Activated CD8-positive, alpha-beta memory T cell treated with anti-CD3 and anti-CD28 coated beads for 4 hours (primary cell): ENCODE results near the gene MYOF.
"Not testable (repeated sequence)": the region's sequence is repeated elsewhere in the genome, so short reads cannot be mapped to it uniquely, and the experiment has no call there.

ENCODE experiments used
- DNase-seq, 2 donors: peaks; one replicate each; pipeline ENCODE4 v3.0.0-alpha.2; 2020; ENCODE audit warnings: low read depth in 2 of 2

The MYOF gene

GRCh38 chr10:93420944-93421825 lies 60.9 kb downstream of the MYOF start:
- no peak for DNase-seq

GRCh38 chr10:93420091-93420490 lies 62.0 kb downstream of the MYOF start:
- no peak for DNase-seq

GRCh38 chr10:93419016-93419415 lies 63.1 kb downstream of the MYOF start:
- not testable (repeated sequence) for DNase-seq

DNA sequence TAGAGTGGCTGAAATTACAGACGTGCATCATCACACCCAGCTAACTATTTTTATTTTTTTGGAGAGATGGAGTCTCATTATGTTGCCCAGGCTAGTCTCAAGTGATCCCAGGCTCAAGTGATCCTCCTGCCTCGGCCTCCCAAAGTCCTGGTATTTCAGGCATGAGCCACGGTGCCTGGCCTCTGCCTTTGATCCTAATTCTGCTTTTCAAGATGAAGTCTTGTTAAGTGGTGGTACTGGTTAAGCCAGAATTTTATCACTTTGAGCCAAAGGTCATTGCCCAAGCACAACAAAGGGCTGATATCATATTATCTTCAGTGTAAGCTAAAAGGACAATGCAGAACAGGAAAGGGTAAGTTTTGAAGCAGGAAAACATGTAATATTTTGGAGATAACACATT lies 64.2 kb downstream of the MYOF start:
- DNase-seq: no peak

DNA sequence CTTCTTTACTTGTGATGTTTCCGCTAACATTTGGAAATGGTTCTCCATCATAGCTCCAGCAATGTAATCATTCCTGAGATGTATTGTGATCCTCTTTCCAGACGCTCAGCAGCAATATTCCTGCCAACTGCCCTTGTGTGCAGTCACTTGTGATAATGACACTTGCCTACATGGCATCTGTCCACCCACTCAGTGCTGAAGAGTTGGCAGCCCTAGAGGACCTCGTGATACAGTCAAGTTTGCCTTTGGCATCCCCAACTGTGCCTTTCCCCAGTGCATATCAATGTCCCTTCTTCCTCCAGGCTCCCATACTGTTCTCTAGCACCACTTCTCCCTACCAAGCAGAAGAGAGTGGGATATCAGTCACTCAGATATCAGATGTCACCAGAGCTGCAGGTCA lies 64.9 kb downstream of the MYOF start:
- DNase-seq: no peak

DNA sequence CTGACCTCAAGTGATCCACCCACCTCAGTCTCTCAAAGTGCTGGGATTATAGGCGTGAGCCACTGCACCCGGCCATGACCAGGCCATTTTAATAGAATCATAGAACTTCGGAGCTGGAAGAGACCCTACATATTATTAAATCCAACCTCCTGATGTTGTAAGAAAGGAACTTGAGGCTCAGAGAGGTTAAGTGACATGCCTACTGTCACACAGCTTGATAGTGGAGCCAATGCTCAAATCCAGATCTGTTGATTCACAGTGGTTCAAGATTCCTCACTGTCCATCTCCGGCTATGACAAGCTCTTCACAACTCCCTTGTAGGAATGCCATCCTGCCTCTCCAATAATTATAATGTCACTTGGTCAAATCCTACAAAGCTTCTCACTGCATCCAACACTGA lies 65.3 kb downstream of the MYOF start:
- no peak for DNase-seq

DNA sequence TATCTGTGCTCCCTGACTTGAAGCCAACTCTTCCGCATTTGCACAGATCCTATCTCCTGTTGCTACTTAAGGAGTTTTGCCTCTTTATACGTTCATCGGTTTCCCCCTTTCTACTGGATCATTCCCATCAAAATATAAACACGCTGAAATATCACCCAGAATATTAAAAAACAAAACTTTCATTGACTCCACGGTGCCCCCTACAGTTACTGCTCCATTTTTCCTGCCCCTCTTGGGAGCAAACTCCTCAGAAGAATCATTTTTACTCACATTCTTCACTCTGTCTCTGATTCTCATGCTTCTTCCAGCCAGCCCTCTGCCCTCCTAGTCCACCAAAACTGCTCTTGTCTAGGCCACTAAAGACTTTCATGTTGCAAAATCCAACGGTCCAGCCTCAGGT lies 66.4 kb downstream of the MYOF start:
- DNase-seq: no peak

DNA sequence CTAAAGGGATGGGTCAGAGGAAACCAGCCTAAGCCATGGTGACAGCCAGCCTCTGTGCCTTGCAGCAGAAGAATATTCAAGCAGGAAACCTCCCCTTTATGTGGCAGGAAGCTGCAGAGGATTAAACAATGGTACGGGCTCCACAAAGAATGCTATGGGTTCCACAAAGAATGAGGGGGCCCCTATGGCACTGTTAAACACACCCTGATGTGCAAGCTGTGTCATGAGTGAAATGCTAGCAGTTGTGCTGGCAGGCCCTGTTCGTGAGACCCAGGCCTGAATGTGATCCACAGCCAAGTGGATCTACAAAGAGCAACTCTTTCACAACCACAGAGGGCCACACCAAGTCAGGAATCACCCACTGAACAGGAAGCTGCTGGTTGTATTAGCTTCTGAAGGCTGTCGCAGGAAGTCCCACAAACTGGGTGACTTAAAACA lies 68.9 kb downstream of the MYOF start:
- no peak for DNase-seq

GRCh38 chr10:93412801-93413200 lies 69.3 kb downstream of the MYOF start:
- DNase-seq: no peak

GRCh38 chr10:93410697-93411348 lies 71.3 kb downstream of the MYOF start:
- no peak for DNase-seq

- no peak for DNase-seq
These were observed 73.4 kb downstream of the MYOF start for GRCh38 chr10:93408783-93409182.

DNA sequence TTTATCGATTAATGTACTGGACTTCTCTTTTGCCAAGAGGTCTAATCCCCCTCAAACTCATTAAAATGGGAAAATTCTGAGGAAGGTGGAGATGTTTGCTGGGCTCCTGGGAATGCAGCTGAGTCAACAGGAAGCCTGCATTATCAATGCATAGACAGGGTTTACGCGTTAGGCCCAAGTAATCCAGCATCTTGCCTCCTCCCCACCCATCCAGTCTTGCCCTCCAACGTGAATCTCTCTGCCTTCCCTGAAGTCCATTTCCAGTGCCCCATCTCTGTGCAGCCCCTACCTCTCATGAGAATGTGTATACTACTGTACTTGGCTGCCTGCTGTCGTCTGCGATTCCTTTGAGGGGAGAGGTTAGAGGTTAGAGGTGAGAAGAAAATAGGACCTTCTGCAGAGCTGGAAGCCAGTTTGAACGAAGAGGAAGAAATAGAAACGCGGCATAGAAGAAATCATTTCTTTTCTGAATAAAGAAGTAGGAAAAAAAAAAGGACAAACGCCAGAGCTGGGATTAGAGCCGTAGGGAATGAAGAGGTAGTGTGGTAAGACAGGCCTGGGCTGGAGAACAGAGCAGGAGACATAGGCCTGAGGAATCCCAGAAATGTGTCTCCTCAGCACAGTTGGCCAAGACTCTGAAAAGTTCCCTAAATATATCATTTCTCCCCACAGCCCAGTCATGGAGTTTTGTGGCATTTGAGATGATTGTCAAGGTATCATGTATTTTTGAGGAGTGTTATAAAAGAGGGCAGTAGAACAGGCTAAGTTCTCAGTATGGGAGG lies 75.6 kb downstream of the MYOF start:
- no peak for DNase-seq

DNA sequence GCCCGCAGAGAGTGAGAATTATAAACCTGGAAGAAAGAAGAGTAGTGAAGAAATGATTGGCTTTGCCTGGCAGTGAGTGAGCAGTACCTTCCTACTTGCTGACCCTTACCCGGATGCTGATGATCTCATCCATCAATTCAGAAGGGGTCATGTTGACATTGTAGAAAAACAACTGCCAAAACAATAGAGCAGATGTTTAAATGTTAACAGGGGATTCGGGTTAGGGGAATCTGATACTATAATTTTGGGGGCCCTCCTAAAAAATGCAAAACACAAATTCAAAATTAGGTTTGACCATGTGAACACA lies 78.1 kb downstream of the MYOF start:
- no peak for DNase-seq

DNA sequence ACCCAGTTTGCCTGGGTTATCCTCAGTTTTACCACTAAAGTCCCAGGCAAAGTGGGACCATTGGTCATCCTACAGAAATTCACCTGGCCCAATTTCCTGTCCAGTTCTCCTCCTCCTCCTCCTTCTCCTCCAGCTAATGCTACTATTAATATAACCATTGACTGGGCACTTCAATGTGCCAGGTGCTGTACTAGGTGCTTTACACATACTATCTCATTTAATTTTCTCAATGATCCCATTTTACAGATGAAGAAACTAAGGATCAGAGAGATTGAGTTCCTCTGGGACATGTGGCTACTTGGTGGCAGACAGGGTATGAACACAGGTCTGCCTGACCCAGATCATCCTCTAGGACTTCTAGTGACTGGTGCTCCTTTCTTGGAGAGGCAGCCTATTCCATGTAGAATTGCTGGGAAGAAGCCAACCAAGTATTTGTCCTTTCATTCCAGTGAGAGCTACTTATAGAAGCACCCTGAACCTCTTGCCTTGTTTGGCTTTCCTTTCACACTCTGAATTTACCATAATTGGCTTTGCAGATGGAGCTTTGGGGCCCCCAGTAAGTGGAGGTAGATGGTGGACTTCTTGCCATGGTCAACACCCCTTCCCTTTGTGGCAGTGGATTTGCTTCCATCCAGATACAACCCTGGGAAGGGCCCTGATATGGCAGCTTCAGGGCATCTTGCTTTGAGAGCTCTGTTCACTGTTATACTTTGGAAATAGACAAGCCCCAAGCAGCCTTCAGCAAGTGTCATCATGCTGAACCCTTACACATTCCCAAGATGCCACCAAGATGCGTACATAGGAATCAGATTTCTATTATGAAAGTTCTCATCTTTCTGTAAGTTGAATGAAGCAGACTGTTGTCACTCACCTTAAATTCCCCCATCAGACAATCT lies 78.7 kb downstream of the MYOF start:
- no peak for DNase-seq

- DNase-seq: no peak
These were observed 79.9 kb downstream of the MYOF start for GRCh38 chr10:93402192-93402591.

DNA sequence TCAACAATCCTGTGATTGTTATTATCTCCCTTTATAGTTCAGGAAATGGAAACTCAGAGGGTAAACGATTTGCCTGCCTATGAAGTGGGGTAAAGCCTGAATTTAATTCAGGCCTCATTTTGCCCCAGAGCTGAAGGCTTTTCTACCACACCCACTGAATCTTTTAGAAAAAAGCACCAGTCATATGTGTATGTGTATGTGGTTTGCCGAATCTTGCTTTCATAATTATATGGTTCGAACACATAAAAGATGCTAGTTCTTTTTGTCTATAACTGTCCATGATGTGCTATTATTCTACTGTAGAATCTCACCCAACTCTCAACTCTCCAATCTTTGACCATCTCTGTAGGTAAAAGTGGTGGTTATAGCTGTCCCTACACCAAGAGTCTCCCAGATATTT lies 83.6 kb downstream of the MYOF start:
- DNase-seq: no peak

GRCh38 chr10:93397020-93397419 lies 85.1 kb downstream of the MYOF start:
- no peak for DNase-seq

GRCh38 chr10:93393211-93393610 lies 88.9 kb downstream of the MYOF start:
- no peak for DNase-seq

DNA sequence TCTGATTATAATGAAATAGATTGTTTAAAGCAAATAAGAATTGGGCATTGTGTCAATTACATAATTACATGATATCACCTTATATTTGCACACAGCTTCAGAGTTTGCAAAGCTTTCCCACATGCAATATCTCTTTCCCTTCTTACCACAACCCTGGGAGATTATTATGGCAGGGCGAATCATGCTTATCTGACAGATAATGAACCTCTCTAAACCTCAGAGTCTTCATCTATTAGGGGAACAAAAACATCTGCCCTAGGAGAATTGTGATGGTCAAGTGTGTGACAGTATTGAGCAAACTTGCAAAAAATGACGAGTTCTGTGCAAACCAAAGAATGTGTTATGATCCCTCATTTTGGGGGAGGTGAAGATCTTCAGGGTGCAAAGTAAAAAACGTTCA lies 90.0 kb downstream of the MYOF start:
- DNase-seq: no peak

GRCh38 chr10:93390306-93391090 lies 91.6 kb downstream of the MYOF start:
- DNase-seq: no peak
